OCI-LY3 (cell line): ENCODE measurements around the gene SMIM7.

ENCODE experiments used
- CTCF ChIP-seq: fragments of 200-600, 300-600 bp; sonication (generic); IDR thresholded peaks from 2 replicates; pipeline ENCODE4 v1.5.1; 2014; ENCODE audit warnings: antibody characterized with exemption, low read length, low read depth
- EZH2phosphoT487 ChIP-seq: fragments of 200-600 bp; shearing (Covaris generic); IDR thresholded peaks from 2 replicates; pipeline ENCODE4 v1.6.1; 2018; ENCODE audit warnings: antibody characterized with exemption, mixed run types, low read depth

GRCh38 chr19:16627928-16628182 is 32.1 kb downstream of the SMIM7 start:
- TF ChIP-seq EZH2phosphoT487 (no peak), CTCF (no peak)
